ENCODE data around the gene NMUR2.

NMUR2 gene

DNA sequence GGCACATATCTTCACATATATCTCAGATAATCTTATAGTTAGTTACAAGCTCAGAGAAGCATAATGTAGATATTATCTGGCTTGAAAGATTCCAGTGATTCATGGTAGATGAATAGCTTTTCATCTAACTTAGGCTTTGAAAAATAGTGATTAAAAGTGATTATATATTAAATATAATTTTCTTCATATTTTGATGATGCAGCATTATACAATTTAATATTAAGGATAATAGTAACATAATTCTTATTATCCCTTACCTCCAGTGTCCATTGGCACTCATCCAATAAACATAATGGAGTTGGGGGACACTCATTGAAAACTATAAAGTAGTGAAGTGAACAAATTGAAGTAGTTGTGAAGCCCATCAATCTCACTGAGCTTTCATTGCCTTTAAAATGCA is 35.8 kb downstream of the NMUR2 start:
- no peak for DNase-seq (ENCODE audit: low spot score)

- DNase-seq (ENCODE audit: low spot score), result no peak
Measured at GRCh38 chr5:152367554-152367953, 37.5 kb downstream of the NMUR2 start.

DNA sequence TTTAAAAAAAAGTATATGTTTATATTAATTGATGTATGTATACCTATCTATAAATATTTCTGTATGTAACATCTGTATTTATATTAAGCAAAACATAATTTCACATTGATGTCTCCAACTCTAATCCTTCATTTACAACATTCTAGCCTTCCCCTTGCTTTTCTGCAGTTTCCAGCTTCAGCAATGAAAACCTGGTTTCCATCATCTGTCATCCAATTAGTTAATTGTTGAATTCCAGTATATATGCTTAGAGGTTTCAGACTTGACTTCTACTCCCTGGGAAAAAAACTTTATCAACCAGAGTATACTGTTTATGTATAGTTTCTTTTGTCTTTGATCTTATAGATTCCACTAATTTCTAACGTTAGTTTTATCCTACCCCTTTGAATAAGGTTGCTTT is 38.4 kb downstream of the NMUR2 start:
- DNase-seq (ENCODE audit: low spot score), result no peak

DNA sequence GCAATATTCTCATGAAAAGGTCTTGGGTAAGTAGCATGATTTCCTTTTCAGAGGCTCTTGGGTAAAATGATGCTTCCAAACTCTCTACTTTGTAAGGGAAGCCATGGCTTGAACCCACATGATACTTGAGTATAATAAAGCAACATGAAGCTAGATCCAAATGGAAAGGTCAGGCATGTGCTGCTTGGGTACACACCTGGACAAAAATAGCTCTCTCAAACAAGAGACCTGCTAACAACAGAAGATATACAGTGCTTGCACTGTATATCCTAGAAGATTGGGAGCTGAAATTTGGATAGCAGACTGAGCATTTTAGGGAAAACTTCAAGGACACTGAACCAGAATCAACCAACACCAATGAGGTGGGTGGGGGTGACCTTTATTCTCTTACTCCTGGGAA is 40.2 kb downstream of the NMUR2 start:
- no peak for DNase-seq (ENCODE audit: low spot score)

DNA sequence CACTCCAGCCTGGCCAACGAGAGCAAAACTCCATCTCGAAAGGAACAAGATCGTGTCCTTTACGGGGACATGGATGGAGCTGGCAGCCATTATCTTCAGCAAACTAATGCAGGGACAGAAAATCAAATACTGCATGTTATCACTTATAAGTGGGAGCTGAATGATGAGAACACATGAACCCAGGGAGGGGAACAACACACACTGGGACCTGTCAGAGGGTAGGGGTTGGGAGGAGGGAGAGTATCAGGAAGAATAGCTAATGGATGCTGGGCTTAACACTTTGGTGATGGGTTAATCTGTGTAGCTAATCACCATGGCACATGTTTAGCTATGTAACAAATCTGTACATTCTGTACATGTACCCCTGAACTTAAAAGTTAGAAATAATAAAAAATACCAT is 40.9 kb downstream of the NMUR2 start:
- no peak for DNase-seq (ENCODE audit: low spot score)

DNA sequence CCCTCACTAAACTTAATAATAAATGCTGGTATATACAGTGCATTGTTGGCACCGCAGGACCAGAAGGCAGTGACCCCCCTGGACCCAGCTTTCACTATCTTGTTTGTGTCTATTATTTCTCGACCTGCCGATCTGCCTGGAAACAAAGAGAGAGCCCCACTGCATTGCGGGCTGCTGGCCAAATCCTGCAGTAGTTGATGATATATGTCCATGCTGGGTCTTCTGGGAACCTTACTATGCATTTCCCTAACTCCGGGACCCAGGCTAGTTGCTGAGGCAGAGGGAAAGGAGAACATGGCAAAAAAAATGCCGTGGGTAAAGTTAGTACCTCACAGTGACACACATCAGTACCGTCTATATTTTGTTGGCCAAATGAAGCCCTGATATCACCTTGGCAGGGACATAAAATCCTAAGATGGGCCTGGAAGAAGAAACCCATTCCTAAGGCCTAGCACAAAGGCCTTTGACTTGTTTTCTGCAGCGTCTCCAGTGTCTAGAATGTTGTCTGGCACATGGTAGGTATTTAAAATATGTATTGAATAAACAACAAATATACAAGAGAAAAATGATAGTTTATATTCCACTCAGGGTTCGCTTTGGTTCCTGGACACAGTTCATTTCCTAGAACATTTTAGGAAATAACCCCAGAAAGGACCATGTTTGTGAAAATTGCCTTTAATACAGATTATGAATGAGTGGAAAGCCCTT is 46.1 kb downstream of the NMUR2 start:
- DNase-seq (ENCODE audit: low spot score), result no peak

- DNase-seq (ENCODE audit: low spot score), result no peak
Measured at GRCh38 chr5:152356506-152356905, 48.6 kb downstream of the NMUR2 start.

GRCh38 chr5:152355061-152355460 is 50.0 kb downstream of the NMUR2 start:
- no peak for DNase-seq (ENCODE audit: low spot score)

DNA sequence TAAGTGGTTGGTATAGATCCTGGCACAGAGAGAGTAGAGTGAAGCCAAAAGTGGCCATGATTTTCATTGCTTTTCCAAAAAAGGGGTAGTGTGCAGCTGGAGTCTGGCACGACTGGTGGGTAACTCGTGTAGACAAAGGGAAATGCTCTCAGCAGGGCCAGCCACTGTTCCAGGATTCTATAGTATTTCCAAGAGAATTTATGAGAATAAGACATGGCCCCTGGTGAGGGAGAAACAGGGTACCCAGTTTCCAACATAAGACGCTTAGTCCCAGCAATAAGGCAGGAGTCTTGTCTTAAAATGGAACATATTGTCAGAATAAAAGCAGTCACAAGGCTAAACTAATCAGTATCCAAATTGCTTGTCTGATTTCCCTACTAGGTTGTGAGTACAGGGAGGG is 52.1 kb downstream of the NMUR2 start:
- no peak for DNase-seq (ENCODE audit: low spot score)

DNA sequence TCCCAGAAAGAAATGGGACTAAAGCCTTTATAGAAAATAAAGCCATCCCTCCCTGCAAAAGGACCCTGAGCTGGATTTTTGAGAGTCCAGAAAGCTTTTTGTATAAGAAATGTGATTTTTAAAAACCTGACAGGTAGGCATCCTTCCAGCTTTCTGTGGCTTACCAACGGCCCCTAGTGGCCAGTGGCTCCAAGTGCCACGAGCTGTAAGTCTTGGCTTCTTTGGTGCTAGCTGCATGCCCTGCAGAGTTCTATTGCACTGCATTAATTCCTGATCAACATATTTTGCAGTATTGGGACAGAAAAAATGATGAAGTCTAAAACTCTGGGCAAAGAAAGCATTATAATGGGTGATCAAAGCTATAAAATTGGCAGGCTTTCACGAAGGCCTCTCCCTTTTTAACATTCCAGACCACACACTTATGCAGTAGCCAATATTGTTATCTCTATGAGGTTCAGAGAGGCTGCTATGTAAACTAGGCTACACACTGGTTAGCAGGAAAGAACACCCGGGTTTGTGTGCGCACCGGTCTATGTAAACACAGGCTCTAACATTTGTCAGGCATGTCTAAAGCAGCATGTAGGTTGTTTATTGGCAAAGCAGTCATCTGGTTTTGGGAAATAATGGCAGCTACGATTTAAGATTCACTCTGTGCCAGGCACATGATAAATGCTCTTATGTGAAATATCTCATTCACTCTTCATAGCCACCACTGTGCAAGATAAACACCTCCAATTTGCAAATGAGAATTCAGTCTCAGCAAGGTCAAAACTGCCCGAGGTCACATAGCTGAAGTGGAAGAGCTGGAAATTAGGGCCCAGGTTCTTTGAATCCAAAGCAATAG is 55.2 kb downstream of the NMUR2 start:
- peak; percentile 73 for DNase-seq (ENCODE audit: low spot score)

Data from cerebellar cortex (tissue), 1 donor.